ENCODE measurements around the gene PIAS1. TPM values are rescaled to one million over a fixed set of nuclear protein-coding genes. Genes with fewer than 3 reads are reported as not detected.

The PIAS1 gene
- total and polyA plus RNA-seq, 2 donors (not counting 1 experiment from before 2014, with no cell fraction given): 28.8 to 87.3 TPM

- Mint-ChIP-seq H3K27ac (no peak overlapping the region), H3K9me3 (ENCODE audit: insufficient read depth) (peaks cover 7% of the 10 kb centered on the region), H3K27me3 (peaks cover 14% of the 10 kb centered on the region), H3K4me3 (no peak overlapping the region), H3K4me1 (peaks cover 11% of the 10 kb centered on the region)
- ATAC-seq (ENCODE audit: low read depth) (no peak), DNase-seq (no peak)
- Histone ChIP-seq H3K27ac (ENCODE audit: low read length in 2 of 2) (no peak overlapping the region), H3K4me2 (replicated peaks; ENCODE audit: low read depth, low read length, poor library complexity, severe bottlenecking) (no peak overlapping the region), H2AFZ (ENCODE audit: insufficient read depth, low read depth, low read length, poor library complexity, severe bottlenecking) (no peak overlapping the region), H3K4me1 (ENCODE audit: control insufficient read depth in 2 of 2, insufficient read depth in 2 of 2, low read length in 2 of 2) (peaks cover 7 to 11% of the 10 kb centered on the region in 2 donors), H3K4me3 (ENCODE audit: control extremely low read depth in 1 of 5, extremely low read depth in 1 of 5, insufficient read depth in 1 of 5, low read depth in 2 of 5, low read length in 4 of 5) (no peak overlapping the region), H3K79me2 (ENCODE audit: control insufficient read depth, insufficient read depth, low read length) (no peaks in the 10 kb centered on the region), H3K9me3 (ENCODE audit: control extremely low read depth in 1 of 3, control insufficient read depth in 2 of 3, insufficient read depth in 1 of 3, low read length in 2 of 3) (peaks cover 0 to 18% (median 5%) of the 10 kb centered on the region in 3 donors), H3K9ac (ENCODE audit: low read length) (no peak overlapping the region), H3K27me3 (replicated peaks in 1 of 4; ENCODE audit: control extremely low read depth in 1 of 4, control insufficient read depth in 3 of 4, insufficient read depth in 4 of 4, low read length in 3 of 4) (peaks cover 0 to 2% (median 0%) of the 10 kb centered on the region in 4 experiments), H3K36me3 (replicated peaks in 1 of 2; ENCODE audit: control extremely low read depth in 1 of 2, control insufficient read depth in 1 of 2, extremely low read depth in 1 of 2, insufficient read depth in 2 of 2, low read length in 1 of 2) (no peaks in the 10 kb centered on the region), H4K20me1 (ENCODE audit: control insufficient read depth, insufficient read depth, low read length, poor library complexity, severe bottlenecking) (no peaks in the 10 kb centered on the region)
- TF ChIP-seq CTCF (IDR thresholded peaks at IDR 0.05) (no peak), EZH2 (IDR thresholded peaks at IDR 0.05; ENCODE audit: borderline replicate concordance, insufficient read depth, low read depth, low read length, poor library complexity, severe bottlenecking) (no peak)
- intact Hi-C loops (cut with micrococcal nuclease): no loop called here
- 93% methylated on average over 9 of the region's 14 CpGs for WGBS (ENCODE audit: insufficient coverage)
- ChIA-PET CTCF (no interaction called here), POLR2A (no interaction called here)
These were observed 43.6 kb upstream of the PIAS1 start for GRCh38 chr15:68010361-68011153.

- H3K9me3 ChIP-seq (ENCODE audit: control extremely low read depth in 1 of 3, control insufficient read depth in 2 of 3, insufficient read depth in 1 of 3, low read length in 2 of 3): peaks cover 0 to 8% (median under 1%) of the 10 kb centered on the region in 3 donors
- ATAC-seq (ENCODE audit: low read depth) (no peak), DNase-seq (no peak)
- no peak overlapping the region for H3K4me3 ChIP-seq (ENCODE audit: control extremely low read depth in 1 of 5, extremely low read depth in 1 of 5, insufficient read depth in 1 of 5, low read depth in 2 of 5, low read length in 4 of 5)
- POLR2A ChIA-PET: no interaction called here
- no peaks in the 10 kb centered on the region for H4K20me1 ChIP-seq (ENCODE audit: control insufficient read depth, insufficient read depth, low read length, poor library complexity, severe bottlenecking)
- intact Hi-C loops (cut with micrococcal nuclease): no loop called here
- no peaks in the 10 kb centered on the region for H3K79me2 ChIP-seq (ENCODE audit: control insufficient read depth, insufficient read depth, low read length)
- H3K27me3 ChIP-seq (replicated peaks in 1 of 4; ENCODE audit: control extremely low read depth in 1 of 4, control insufficient read depth in 3 of 4, insufficient read depth in 4 of 4, low read length in 3 of 4): peaks cover 0 to 6% (median 0%) of the 10 kb centered on the region in 4 experiments
- no peak overlapping the region for H3K4me2 ChIP-seq (replicated peaks; ENCODE audit: low read depth, low read length, poor library complexity, severe bottlenecking)
- Mint-ChIP-seq H3K27me3 (peaks cover 14% of the 10 kb centered on the region), H3K4me1 (peaks cover 11% of the 10 kb centered on the region), H3K9me3 (ENCODE audit: insufficient read depth) (peaks cover 4% of the 10 kb centered on the region), H3K27ac (no peak overlapping the region), H3K4me3 (no peak overlapping the region)
- H2AFZ ChIP-seq (ENCODE audit: insufficient read depth, low read depth, low read length, poor library complexity, severe bottlenecking): no peak overlapping the region
- H3K27ac ChIP-seq (ENCODE audit: low read length in 2 of 2): no peak overlapping the region
- H3K4me1 ChIP-seq (ENCODE audit: control insufficient read depth in 2 of 2, insufficient read depth in 2 of 2, low read length in 2 of 2): peaks cover 7 to 11% of the 10 kb centered on the region in 2 donors
- no peak for TF ChIP-seq CTCF (IDR thresholded peaks at IDR 0.05)
- TF ChIP-seq EZH2 (IDR thresholded peaks at IDR 0.05; ENCODE audit: borderline replicate concordance, insufficient read depth, low read depth, low read length, poor library complexity, severe bottlenecking): no peak
- no peaks in the 10 kb centered on the region for H3K36me3 ChIP-seq (replicated peaks in 1 of 2; ENCODE audit: control extremely low read depth in 1 of 2, control insufficient read depth in 1 of 2, extremely low read depth in 1 of 2, insufficient read depth in 2 of 2, low read length in 1 of 2)
- no peak overlapping the region for H3K9ac ChIP-seq (ENCODE audit: low read length)
- CTCF ChIA-PET: no interaction called here
- no CpG with 5 or more reads among the region's 1 CpG for WGBS (ENCODE audit: insufficient coverage)
These were observed 41.2 kb upstream of the PIAS1 start for GRCh38 chr15:68012911-68013310.
